AG04450 (cell line): ENCODE measurements around the gene OR7E24. TPM values are rescaled to one million over a fixed set of nuclear protein-coding genes. Genes with fewer than 3 reads are reported as not detected.
"Not testable (repeated sequence)": the region's sequence is repeated elsewhere in the genome, so short reads cannot be mapped to it uniquely, and the experiment has no call there.

Source experiments
- CTCF ChIA-PET: fragments of 300-600, 350-600 bp; formaldehyde crosslinking; extraction: SDS; loops from one replicate; lab custom pipeline; 2022; ENCODE audit warnings: antibody characterized with exemption, inconsistent platforms; lab: Charles Lee
- POLR2A ChIA-PET: fragments of 350-600 bp; formaldehyde crosslinking; extraction: SDS; loops from one replicate; lab custom pipeline; 2021; ENCODE audit warnings: antibody characterized with exemption, inconsistent platforms; lab: Yijun Ruan, JAX
- DNase-seq: peaks from one replicate; pipeline ENCODE4 v3.0.0-alpha.2; 2011; ENCODE audit warnings: low read depth, low spot score
- H3K27ac ChIP-seq: one replicate; pipeline ENCODE4 v1.5.1; 2012; ENCODE audit warnings: low read depth, low read length, control low read depth
- H3K27me3 ChIP-seq: one replicate; pipeline ENCODE4 v1.6.0; 2012; ENCODE audit warnings: low read length; ENCODE audit not compliant: control insufficient read depth, insufficient read depth
- H3K4me3 ChIP-seq: 2 replicates; pipeline ENCODE4 v1.5.1; 2011; ENCODE audit warnings: mild to moderate bottlenecking, low read depth, low read length, control low read depth
- H3K9me3 ChIP-seq: 2 replicates; pipeline ENCODE4 v1.5.1; 2012; ENCODE audit warnings: low read length; ENCODE audit not compliant: control insufficient read depth, insufficient read depth
- CTCF ChIP-seq: IDR thresholded peaks from 2 replicates; pipeline ENCODE4 v1.5.1; 2011; ENCODE audit warnings: low read depth, low read length, control low read depth, inconsistent platforms
- polyA minus RNA-seq: library from RNA; depleted of rRNA, polyadenylated mRNA; stranded (reverse); fragments of >200 nt; gene quantifications from 2 replicates; pipeline ENCODE4 v1.2.3, GENCODE V29; 2011; rRNA and poly(A)+ RNA removed
- polyA plus RNA-seq: library from polyadenylated mRNA; depleted of rRNA; stranded (reverse); fragments of >200 nt; gene quantifications from 2 replicates; pipeline ENCODE4 v1.2.3, GENCODE V29; 2011; rRNA removed

Gene OR7E24
- not detected in 2 replicates for polyA plus RNA-seq
- polyA minus RNA-seq = not detected in 2 replicates

GRCh38 chr19:9250630-9251029 lies at the start of gene OR7E24:
TSS of gene OR7E24 (plus strand) at chr19:9250930. CDS start at chr19:9251044, 114 bp downstream.
- no peak within 1 kb of the TSS for H3K27ac ChIP-seq
- no peak for TF ChIP-seq CTCF
- H3K4me3 ChIP-seq = no peak within 1 kb of the TSS
- peaks cover 35% of the 10 kb centered on the region for H3K9me3 ChIP-seq
- H3K27me3 ChIP-seq = no peaks in the 10 kb centered on the region
- ChIA-PET POLR2A (no interaction called here), CTCF (no interaction called here)
- no peak for DNase-seq

DNA sequence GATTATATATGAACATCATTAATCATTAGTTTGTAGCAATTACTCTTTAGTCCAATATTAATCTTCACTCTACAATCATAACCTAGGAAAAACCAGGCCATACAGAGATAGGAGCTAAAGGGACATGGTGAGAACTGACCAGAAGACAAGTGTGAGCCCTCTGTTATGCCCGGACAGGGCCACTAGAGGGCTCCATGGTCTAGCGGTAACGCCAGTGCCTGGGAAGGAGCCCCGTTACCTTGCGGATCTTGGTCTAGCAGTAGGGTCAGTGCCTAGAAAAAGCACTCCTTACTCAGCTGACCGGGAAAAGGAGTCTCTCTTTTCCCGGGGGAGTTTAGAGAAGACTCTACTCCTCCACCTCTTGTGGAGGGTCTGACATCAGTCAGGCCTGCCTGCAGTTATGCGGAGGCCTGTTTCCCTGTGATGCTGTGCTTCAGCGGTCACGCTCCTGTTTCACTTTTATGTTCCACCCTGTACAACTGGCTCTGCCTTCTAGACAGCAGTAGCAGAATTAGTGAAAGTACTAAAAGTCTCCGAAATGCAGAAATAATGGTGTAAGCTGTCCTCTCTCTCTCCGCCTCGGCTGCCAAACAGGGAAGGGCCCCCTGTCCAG lies 45.1 kb upstream of the OR7E24 start:
- H3K9me3 ChIP-seq = peaks cover 2% of the 10 kb centered on the region; the same call in 1 of the 2 replicates
- ChIA-PET CTCF (interaction anchor here (0.5 to 3.0 kb wide), 11 partner anchors 11 to 593 kb away, joined by 3 to 16 read pairs (median 3); no protein-coding TSS in a partner anchor), POLR2A (no interaction called here)
- TF ChIP-seq CTCF = peak; percentile 82
- DNase-seq = peak; percentile 16
- H3K27me3 ChIP-seq = no peaks in the 10 kb centered on the region
- no peak overlapping the region for H3K27ac ChIP-seq
- H3K4me3 ChIP-seq = peak overlapping the region; percentile 29

GRCh38 chr19:9219489-9219888 lies 31.2 kb upstream of the OR7E24 start, which contains the start of gene OR7D4:
TSS of gene OR7D4 (minus strand) at chr19:9219589. CDS start at chr19:9214837, 4,752 bp downstream.
- Histone ChIP-seq H3K27ac (no peak within 1 kb of the TSS), H3K4me3 (no peak within 1 kb of the TSS), H3K9me3 (peaks cover 20% of the 10 kb centered on the region), H3K27me3 (no peaks in the 10 kb centered on the region)
- CTCF ChIA-PET = no interaction called here
- POLR2A ChIA-PET = no interaction called here
- TF ChIP-seq CTCF = no peak
- no peak for DNase-seq

DNA sequence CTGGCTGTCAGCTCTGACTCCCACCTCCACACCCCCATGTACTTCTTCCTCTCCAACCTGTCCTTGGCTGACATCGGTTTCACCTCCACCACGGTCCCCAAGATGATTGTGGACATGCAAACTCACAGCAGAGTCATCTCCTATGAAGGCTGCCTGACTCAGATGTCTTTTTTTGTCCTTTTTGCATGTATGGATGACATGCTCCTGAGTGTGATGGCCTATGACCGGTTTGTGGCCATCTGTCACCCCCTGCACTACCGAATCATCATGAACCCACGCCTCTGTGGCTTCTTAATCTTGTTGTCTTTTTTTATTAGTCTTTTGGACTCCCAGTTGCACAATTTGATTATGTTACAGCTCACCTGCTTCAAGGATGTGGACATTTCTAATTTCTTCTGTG lies 506 bp downstream of the OR7E24 start:
- no peak for DNase-seq
- H3K27me3 ChIP-seq = no peaks in the 10 kb centered on the region
- H3K9me3 ChIP-seq = peaks cover 29% of the 10 kb centered on the region
- H3K4me3 ChIP-seq = no peak overlapping the region
- no peak overlapping the region for H3K27ac ChIP-seq
- ChIA-PET POLR2A (no interaction called here), CTCF (no interaction called here)
- no peak for TF ChIP-seq CTCF

DNA sequence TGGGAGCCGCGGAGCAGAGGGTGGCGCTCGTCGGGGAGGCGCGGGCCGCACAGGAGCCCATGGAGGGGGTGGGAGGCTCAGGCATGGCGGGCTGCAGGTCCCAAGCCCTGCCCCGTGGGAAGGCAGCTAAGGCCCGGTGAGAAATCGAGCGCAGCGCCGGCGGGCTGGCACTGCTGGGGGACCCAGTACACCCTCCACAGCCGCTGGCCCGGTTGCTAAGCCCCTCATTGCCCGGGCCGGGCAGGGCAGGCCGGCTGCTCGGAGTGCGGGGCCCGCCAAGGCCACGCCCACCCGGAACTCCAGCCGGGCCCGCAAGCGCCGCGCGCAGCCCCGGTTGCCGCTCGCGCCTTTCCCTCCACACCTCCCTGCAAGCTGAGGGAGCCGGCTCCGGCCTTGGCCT lies 32.8 kb downstream of the OR7E24 start:
- CTCF ChIA-PET, H3K27me3 ChIP-seq: not testable (repeated sequence)
- H3K9me3 ChIP-seq = peaks cover 19% of the 10 kb centered on the region

More for the DNA sequence above, 32.8 kb downstream of the OR7E24 start:
- DNase-seq, H3K27ac ChIP-seq, H3K4me3 ChIP-seq, POLR2A ChIA-PET: not testable (repeated sequence)
